Heart left ventricle (tissue), 13 donors: ENCODE results near the gene CPNE5.

ENCODE experiments used
- POLR2A ChIP-seq, 2 donors: fragments of 450-650 bp; IDR thresholded peaks; one replicate each; pipeline ENCODE4 v1.6.1; 2017; ENCODE audit warnings: antibody characterized with exemption in 2 of 2, mild to moderate bottlenecking in 2 of 2, moderate library complexity in 2 of 2
- TF ChIP-seq, protein P1 (sequence below), 12 donors: fragments of 200-600 bp; sonication (generic) in 4 of 12; IDR thresholded peaks; one replicate each; pipeline versions ENCODE4 v1.5.0 to v1.8.0; 2018 to 2022; ENCODE audit warnings: antibody characterized with exemption in 12 of 12, mild to moderate bottlenecking in 5 of 12
- donor health status: ischemic (EF 13 %, LVEDD 7.1; RV severe dilation, severe dysfunction).
- donor health status: DM: no; HTN: yes; CAD: no.
- donor health status: DM: no; HTN: no; CAD: no.
- donor health status: ischemic (EF 25% LVEDD 6.9; RV normal size, moderate dysfunction).
- donor health status: ischemic (EF 25% LVEDD 5.7; RV mildly dilated, moderate dysfunction).
- donor health status: ischemic (EF 35%, LVEDD 5.7; RV mildly dilated, moderate dysfunction).
- donor health status: nonischemic (EF 11% LVEDD 7.7; RV severe dilation, severe dysfunction).
- donor health status: DM: yes; HTN: yes; CAD: no.
- donor health status: PGD.
- donor health status: ischemic (EF 29% LVEDD 5.4; RV normal size, mild dysfunction).
- donor health status: nonischemic (EF 23%, LVEDD 6.1; RV moderate dilation, normal function).

DNA sequence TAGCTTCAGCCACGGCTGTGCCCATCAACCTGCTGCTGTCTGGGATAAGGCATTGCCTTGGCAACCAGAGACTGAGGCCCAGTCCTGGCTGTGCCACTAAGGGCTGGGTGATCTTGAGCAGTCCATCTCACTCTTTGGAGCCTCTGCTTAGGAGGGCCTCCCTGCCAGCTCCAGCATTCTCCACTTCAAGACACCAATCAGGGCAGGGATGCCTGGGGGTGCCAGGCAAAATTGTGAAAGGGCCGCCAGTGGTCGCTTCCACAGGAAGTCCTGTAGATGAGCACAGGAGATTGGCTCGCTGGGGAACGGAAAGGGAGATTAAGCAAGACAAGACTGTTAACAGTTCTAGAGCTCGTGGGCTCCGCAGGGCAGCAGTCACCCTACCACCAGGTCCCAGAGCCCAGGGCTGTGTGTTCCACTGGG, 141.8 kb downstream of the CPNE5 start, which contains the start of gene RAB44:
- TF ChIP-seq, protein P1, sequence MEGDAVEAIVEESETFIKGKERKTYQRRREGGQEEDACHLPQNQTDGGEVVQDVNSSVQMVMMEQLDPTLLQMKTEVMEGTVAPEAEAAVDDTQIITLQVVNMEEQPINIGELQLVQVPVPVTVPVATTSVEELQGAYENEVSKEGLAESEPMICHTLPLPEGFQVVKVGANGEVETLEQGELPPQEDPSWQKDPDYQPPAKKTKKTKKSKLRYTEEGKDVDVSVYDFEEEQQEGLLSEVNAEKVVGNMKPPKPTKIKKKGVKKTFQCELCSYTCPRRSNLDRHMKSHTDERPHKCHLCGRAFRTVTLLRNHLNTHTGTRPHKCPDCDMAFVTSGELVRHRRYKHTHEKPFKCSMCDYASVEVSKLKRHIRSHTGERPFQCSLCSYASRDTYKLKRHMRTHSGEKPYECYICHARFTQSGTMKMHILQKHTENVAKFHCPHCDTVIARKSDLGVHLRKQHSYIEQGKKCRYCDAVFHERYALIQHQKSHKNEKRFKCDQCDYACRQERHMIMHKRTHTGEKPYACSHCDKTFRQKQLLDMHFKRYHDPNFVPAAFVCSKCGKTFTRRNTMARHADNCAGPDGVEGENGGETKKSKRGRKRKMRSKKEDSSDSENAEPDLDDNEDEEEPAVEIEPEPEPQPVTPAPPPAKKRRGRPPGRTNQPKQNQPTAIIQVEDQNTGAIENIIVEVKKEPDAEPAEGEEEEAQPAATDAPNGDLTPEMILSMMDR (IDR thresholded peaks at IDR 0.05), result no peak
- TF ChIP-seq POLR2A (IDR thresholded peaks at IDR 0.05), result no peak
